HepG2 (cell line): Measurements from ENCODE around the gene ARL15. TPM values are rescaled to one million over a fixed set of nuclear protein-coding genes. Genes with fewer than 3 reads are reported as not detected.

ENCODE experiments used
- ATAC-seq: fragments of 200-7000 bp; cut with Tn5 transposase; 3 replicates; pipeline ENCODE4 v1.9.1; 2020; ENCODE audit warnings: mild to moderate bottlenecking, moderate library complexity
- BruUV-seq: library from RNA; stranded (reverse); fragments of 400-500 nt; replicated peaks from 2 replicates; lab custom pipeline; 2021; lab: Mats Ljungman, UMichigan
- CTCF ChIA-PET: fragments of 300-600 bp; formaldehyde crosslinking; extraction: SDS; loops from one replicate; lab custom pipeline; 2021; ENCODE audit warnings: low total read pairs, inconsistent platforms, low intra/inter-chr PET ratio; lab: Yijun Ruan, JAX
- POLR2A ChIA-PET: fragments of 350-600 bp; sonication (Branson Sonifier 250); formaldehyde crosslinking; loops from one replicate; lab custom pipeline; 2020; ENCODE audit warnings: antibody characterized with exemption, inconsistent platforms; lab: Yijun Ruan, JAX
- DNase-seq: peaks from one replicate; pipeline ENCODE4 v3.0.0-alpha.2; 2015; ENCODE audit warnings: low spot score
- FAIRE-seq: peaks from 3 replicates; lab custom pipeline; 2011; peaks lifted over from hg19 to GRCh38; lab: Jason Lieb, UNC
- H2AFZ ChIP-seq: one replicate; pipeline ENCODE4 v1.6.1; 2011; ENCODE audit warnings: low read length, inconsistent platforms
- H3K27ac ChIP-seq: fragments of 300-600 bp; 3 replicates; pipeline ENCODE4 v1.8.0; 2011; ENCODE audit warnings: mixed run types, mild to moderate bottlenecking, mixed read lengths, low read length, inconsistent platforms; ENCODE audit not compliant: insufficient read depth; ENCODE audit errors: extremely low read length
- H3K27me3 ChIP-seq, 2 experiments: fragments of 200-600 bp in 1 of 2; 2 replicates in 1 of 2; 3 replicates in 1 of 2; pipeline versions ENCODE4 v1.6.0 to v1.8.0; 2011; ENCODE audit warnings: low read length in 2 of 2, mild to moderate bottlenecking in 2 of 2, moderate library complexity in 2 of 2, inconsistent platforms in 1 of 2; ENCODE audit not compliant: insufficient read depth in 2 of 2, control insufficient read depth in 1 of 2
- H3K36me3 ChIP-seq, 2 experiments: fragments of 200-600 bp in 1 of 2; replicated peaks in 1 of 2; 2 replicates in 1 of 2; 3 replicates in 1 of 2; pipeline versions ENCODE4 v1.5.1 to v1.8.0; 2011; ENCODE audit warnings: low read length in 2 of 2, inconsistent platforms in 1 of 2; ENCODE audit not compliant: insufficient read depth in 2 of 2, control insufficient read depth in 1 of 2
- H3K4me1 ChIP-seq: 2 replicates; pipeline ENCODE4 v1.5.1; 2012; ENCODE audit warnings: low read length, inconsistent platforms; ENCODE audit not compliant: insufficient read depth
- H3K4me2 ChIP-seq: 2 replicates; pipeline ENCODE4 v1.6.0; 2011; ENCODE audit warnings: low read depth, low read length, inconsistent platforms
- H3K4me3 ChIP-seq, 3 experiments: fragments of 200-600 bp in 1 of 3; sonication (generic), shearing (Covaris generic) in 1 of 3; replicated peaks in 1 of 3; 2 replicates each; pipeline ENCODE4 v1.5.1; 2011 to 2016; ENCODE audit warnings: low read length in 3 of 3, inconsistent platforms in 2 of 3, low read depth in 2 of 3, mild to moderate bottlenecking in 2 of 3, control low read depth in 1 of 3, mixed read lengths in 1 of 3; ENCODE audit not compliant: insufficient read depth in 1 of 3
- H3K79me2 ChIP-seq: one replicate; pipeline ENCODE4 v1.6.1; 2011; ENCODE audit warnings: low read length, inconsistent platforms; ENCODE audit not compliant: insufficient read depth
- H3K9ac ChIP-seq: 2 replicates; pipeline ENCODE4 v1.6.0; 2011; ENCODE audit warnings: mild to moderate bottlenecking, low read depth, low read length, inconsistent platforms; ENCODE audit not compliant: insufficient read depth
- H3K9me3 ChIP-seq: 2 replicates; pipeline ENCODE4 v1.5.1; 2012; ENCODE audit warnings: mild to moderate bottlenecking, low read length
- H4K20me1 ChIP-seq: 2 replicates; pipeline ENCODE4 v1.6.0; 2011; ENCODE audit warnings: inconsistent platforms, mild to moderate bottlenecking, low read length, moderate library complexity; ENCODE audit not compliant: insufficient read depth
- DR1 ChIP-seq: sonication (generic); formaldehyde crosslinking; IDR thresholded peaks from 2 replicates; pipeline ENCODE4 v1.8.0; 2021; ENCODE audit warnings: mild to moderate bottlenecking, missing genetic modification reagents, inconsistent platforms
- KDM2A ChIP-seq: sonication (generic); formaldehyde crosslinking; IDR thresholded peaks from 2 replicates; pipeline ENCODE4 v1.4.0; 2020; ENCODE audit warnings: low read depth, missing genetic modification reagents, borderline replicate concordance
- ONECUT2 ChIP-seq: sonication (generic); formaldehyde crosslinking; IDR thresholded peaks from 2 replicates; pipeline ENCODE4 v1.4.0; 2020; ENCODE audit warnings: missing genetic modification reagents
- PHF8 ChIP-seq: sonication (generic); formaldehyde crosslinking; IDR thresholded peaks from 2 replicates; pipeline ENCODE4 v1.5.0; 2020; ENCODE audit warnings: missing genetic modification reagents
- PPARG ChIP-seq: conservative IDR thresholded peaks from 2 replicates; pipeline ENCODE4 v1.6.1; 2016; ENCODE audit warnings: missing biosample characterization, missing genetic modification reagents
- RBM39 ChIP-seq: fragments of 200-400 bp; formaldehyde crosslinking; IDR thresholded peaks from one replicate; pipeline ENCODE4 v1.6.1; 2018; ENCODE audit warnings: antibody characterized with exemption, mild to moderate bottlenecking, low read depth, low read length; ENCODE audit not compliant: poor library complexity, severe bottlenecking
- RFX1 ChIP-seq: fragments of 450-650 bp; IDR thresholded peaks from 2 replicates; pipeline ENCODE4 v1.6.1; 2017
- SMYD3 ChIP-seq: sonication (generic); formaldehyde crosslinking; IDR thresholded peaks from 2 replicates; pipeline ENCODE4 v1.8.1; 2023; ENCODE audit warnings: mild to moderate bottlenecking, missing genetic modification reagents
- TCF12 ChIP-seq, 2 experiments: fragments of 450-650 bp in 1 of 2; sonication (generic) in 1 of 2; formaldehyde crosslinking in 1 of 2; IDR thresholded peaks; 2 replicates each; pipeline versions ENCODE4 v1.6.1 to v1.8.0; 2017 to 2022; ENCODE audit warnings: antibody characterized with exemption in 1 of 2, mild to moderate bottlenecking in 1 of 2, missing genetic modification reagents in 1 of 2, moderate library complexity in 1 of 2
- ZBTB7B ChIP-seq: sonication (generic); formaldehyde crosslinking; IDR thresholded peaks from 2 replicates; pipeline ENCODE4 v1.4.0; 2020; ENCODE audit warnings: missing genetic modification reagents
- ZNF253 ChIP-seq: sonication (generic); formaldehyde crosslinking; IDR thresholded peaks from 2 replicates; pipeline ENCODE4 v1.8.0; 2022; ENCODE audit warnings: mild to moderate bottlenecking, missing genetic modification reagents, borderline replicate concordance
- ZNF260 ChIP-seq: sonication (generic); formaldehyde crosslinking; IDR thresholded peaks from 2 replicates; pipeline ENCODE4 v1.4.0; 2020; ENCODE audit warnings: missing genetic modification reagents, low read depth, mild to moderate bottlenecking, borderline replicate concordance
- ZNF292 ChIP-seq: sonication (generic); formaldehyde crosslinking; IDR thresholded peaks from 2 replicates; pipeline ENCODE4 v1.8.1; 2022; ENCODE audit warnings: mild to moderate bottlenecking, low read depth, missing genetic modification reagents, borderline replicate concordance
- ZNF775 ChIP-seq: sonication (generic); formaldehyde crosslinking; IDR thresholded peaks from 2 replicates; pipeline ENCODE4 v1.4.0; 2020; ENCODE audit warnings: missing genetic modification reagents, mild to moderate bottlenecking, moderate library complexity, borderline replicate concordance
- WGBS: methylation state at CpG from one replicate; pipeline ENCODE4 v1.1.6; 2017; ENCODE audit warnings: low lambda C conversion rate; 5-methylcytosine and 5-hydroxymethylcytosine counted together
- in situ Hi-C: cut with HindIII; loops from 2 replicates; pipeline ENCODE4 v1.10.0; 2017; ENCODE audit warnings: low pct_unique_long_range_greater_than_20kb; ENCODE audit not compliant: extremely low pct_ligation_motif_present
- intact Hi-C: fragments of 100-400 bp; cut with micrococcal nuclease; formaldehyde crosslinking; loops from one replicate; pipeline ENCODE4 v1.10.0; 2022; ENCODE audit not compliant: unreplicated experiment
- polyA plus RNA-seq, 8 experiments: library from polyadenylated mRNA; depleted of rRNA in 3 of 8; stranded (reverse) in 7 of 8; unstranded in 1 of 8; fragments of >200 nt; fragmentation: Illumina TruSeq in 4 of 8; extraction: Trizol in 4 of 8; gene quantifications; 2 replicates each; pipeline versions ENCODE4 v1.2.1 to v1.2.3, GENCODE V29; 2011 to 2016; ENCODE audit warnings: low read depth in 4 of 8, missing spikeins in 1 of 8, mixed read lengths in 1 of 8; ENCODE audit not compliant: insufficient read depth in 1 of 8
- total RNA-seq, 5 experiments: library from RNA; depleted of rRNA; stranded (reverse); fragments of >200 nt; fragmentation: Illumina TruSeq; extraction: Trizol; gene quantifications; 2 replicates each; pipeline ENCODE4 v1.2.3, GENCODE V29; 2016; ENCODE audit warnings: low read depth in 1 of 5
- TF ChIP-seq, protein P1 (sequence below): IDR thresholded peaks from 2 replicates; pipeline ENCODE4 v1.6.1; 2016; ENCODE audit warnings: missing compliant biosample characterization, missing genetic modification reagents, borderline replicate concordance
- TF ChIP-seq, protein P2 (sequence below): sonication (generic); formaldehyde crosslinking; conservative IDR thresholded peaks from 2 replicates; pipeline ENCODE4 v1.4.0; 2020; ENCODE audit warnings: missing genetic modification reagents

Gene ARL15
- total and polyA plus RNA-seq, 2 of the 13 experiments (the other 11 are each of a cell fraction or from before 2014, with no cell fraction given), result 2.5 to 7.7 TPM

DNA sequence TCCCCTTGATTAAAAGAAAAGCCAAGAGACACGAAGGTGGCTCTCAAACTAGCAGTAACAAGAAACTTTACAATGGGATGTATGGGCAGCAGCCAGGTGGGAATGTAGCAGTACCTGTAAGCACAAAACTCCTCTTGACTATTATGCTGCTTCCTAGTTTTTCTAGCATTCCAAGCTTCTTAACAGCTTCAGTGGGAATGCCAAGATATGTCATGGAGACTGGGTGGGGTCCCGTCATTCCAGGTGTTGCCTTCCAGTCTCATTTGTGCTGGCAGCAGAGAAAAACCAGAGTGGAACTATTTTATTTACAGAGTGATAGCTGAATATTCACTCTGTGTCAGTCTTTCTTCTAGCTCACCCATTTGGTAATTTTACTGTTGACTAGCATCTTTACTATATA is 236.6 kb downstream of the ARL15 start (continued):
- no peak for TF ChIP-seq ZBTB7B
- TF ChIP-seq ZNF260 (CRISPR knock-in tag), result no peak
- TF ChIP-seq, protein P1, sequence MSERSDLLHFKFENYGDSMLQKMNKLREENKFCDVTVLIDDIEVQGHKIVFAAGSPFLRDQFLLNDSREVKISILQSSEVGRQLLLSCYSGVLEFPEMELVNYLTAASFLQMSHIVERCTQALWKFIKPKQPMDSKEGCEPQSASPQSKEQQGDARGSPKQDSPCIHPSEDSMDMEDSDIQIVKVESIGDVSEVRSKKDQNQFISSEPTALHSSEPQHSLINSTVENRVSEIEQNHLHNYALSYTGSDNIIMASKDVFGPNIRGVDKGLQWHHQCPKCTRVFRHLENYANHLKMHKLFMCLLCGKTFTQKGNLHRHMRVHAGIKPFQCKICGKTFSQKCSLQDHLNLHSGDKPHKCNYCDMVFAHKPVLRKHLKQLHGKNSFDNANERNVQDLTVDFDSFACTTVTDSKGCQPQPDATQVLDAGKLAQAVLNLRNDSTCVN (CRISPR knock-in tag), result no peak
- no peak for TF ChIP-seq ZNF775 (CRISPR knock-in tag)
- TF ChIP-seq, protein P2, sequence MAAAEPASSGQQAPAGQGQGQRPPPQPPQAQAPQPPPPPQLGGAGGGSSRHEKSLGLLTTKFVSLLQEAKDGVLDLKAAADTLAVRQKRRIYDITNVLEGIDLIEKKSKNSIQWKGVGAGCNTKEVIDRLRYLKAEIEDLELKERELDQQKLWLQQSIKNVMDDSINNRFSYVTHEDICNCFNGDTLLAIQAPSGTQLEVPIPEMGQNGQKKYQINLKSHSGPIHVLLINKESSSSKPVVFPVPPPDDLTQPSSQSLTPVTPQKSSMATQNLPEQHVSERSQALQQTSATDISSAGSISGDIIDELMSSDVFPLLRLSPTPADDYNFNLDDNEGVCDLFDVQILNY (CRISPR knock-in tag), result no peak
- TF ChIP-seq ZNF292 (CRISPR knock-in tag), result no peak
- no peak for TF ChIP-seq ONECUT2 (CRISPR knock-in tag)

DNA sequence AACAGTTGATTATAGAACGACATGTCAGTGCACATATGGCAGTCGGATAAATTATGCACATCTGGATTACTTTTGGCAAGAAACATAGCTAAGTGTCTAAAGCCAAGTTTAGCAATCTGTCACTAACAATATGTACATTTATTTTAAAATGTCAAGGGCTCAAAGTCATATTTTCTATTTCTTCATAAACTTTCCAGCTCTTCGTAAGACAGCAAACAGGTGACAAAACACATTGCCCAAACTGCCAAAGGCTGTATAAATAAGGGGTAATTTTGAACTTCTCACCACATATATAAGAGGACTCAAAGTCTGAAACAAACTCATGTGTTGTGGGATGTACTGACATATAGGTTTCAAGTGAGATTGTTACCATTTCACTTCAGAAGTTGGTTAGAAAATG is 237.2 kb downstream of the ARL15 start:
- Histone ChIP-seq H3K27me3 (no peaks in the 10 kb centered on the region), H2AFZ (no peak overlapping the region), H3K4me1 (no peaks in the 10 kb centered on the region), H3K4me2 (no peak overlapping the region), H4K20me1 (no peaks in the 10 kb centered on the region), H3K27ac (no peak overlapping the region), H3K79me2 (no peaks in the 10 kb centered on the region), H3K9me3 (no peaks in the 10 kb centered on the region), H3K36me3 (no peaks in the 10 kb centered on the region), H3K4me3 (no peak overlapping the region), H3K9ac (no peak overlapping the region)
- ChIA-PET CTCF (no interaction called here), POLR2A (no interaction called here)
- FAIRE-seq (no peak), ATAC-seq (no peak), DNase-seq (no peak)
- intact Hi-C loops (no loop called here), in situ Hi-C loops (loop anchor here (25.0 kb wide), 1 partner anchor 636 kb away; no protein-coding TSS in a partner anchor)
- BruUV-seq, result no TSS peak
- TF ChIP-seq KDM2A (CRISPR knock-in tag) (no peak), DR1 (CRISPR knock-in tag) (no peak), ZBTB7B (no peak), PHF8 (CRISPR knock-in tag) (no peak), RBM39 (no peak), TCF12 (IDR thresholded peaks at IDR 0.05) (no peak), TCF12 (CRISPR knock-in tag; IDR thresholded peaks at IDR 0.05) (no peak), PPARG (CRISPR knock-in tag) (no peak), RFX1 (no peak), ZNF253 (CRISPR knock-in tag) (no peak), SMYD3 (no peak)
- WGBS, result 74% methylated on average over 3 of the region's 3 CpGs
